ENCODE results near the gene KRT3.
"Not testable (repeated sequence)": the region's sequence is repeated elsewhere in the genome, so short reads cannot be mapped to it uniquely, and the experiment has no call there.

KRT3 gene

DNA sequence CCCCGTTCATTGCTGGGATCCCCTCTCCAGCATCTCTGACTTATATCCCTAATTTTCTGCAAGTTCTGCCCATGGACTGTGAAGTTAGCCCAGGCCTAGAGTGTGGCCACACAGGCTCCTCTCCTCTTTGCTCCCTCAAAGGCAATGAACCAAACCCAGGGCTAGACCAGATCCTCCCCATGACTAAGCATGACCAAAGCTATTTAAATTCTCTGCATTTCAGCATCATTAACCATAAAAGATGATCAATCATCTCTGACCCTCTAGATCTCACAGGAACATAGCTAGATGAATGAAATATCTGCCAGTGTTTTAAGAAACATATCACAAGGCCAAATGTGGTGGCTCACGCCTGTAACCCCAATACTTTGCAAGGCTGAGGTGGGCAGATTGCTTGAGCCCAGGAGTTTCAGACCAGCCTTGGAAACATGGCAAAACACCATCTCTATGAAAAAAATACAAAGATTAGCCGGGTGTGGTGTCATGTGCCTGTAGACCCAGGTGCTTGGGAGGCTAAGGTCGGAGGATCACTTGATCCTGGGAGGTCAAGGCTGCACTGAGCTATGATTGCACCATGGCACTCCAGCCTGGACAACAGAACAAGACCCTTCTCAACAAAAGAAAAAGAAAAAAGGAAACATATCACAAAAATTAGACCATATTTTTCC lies 2.2 kb upstream of the KRT3 start:
- DNase-seq (ENCODE audit: low spot score), result no peak

- no peak for DNase-seq (ENCODE audit: low spot score)
These were observed 1.6 kb upstream of the KRT3 start for GRCh38 chr12:52797529-52797894.

GRCh38 chr12:52796839-52797528 lies 1.1 kb upstream of the KRT3 start:
- DNase-seq (ENCODE audit: low spot score), result no peak

GRCh38 chr12:52796429-52796794 lies 495 bp upstream of the KRT3 start:
- DNase-seq (ENCODE audit: low spot score), result no peak

DNA sequence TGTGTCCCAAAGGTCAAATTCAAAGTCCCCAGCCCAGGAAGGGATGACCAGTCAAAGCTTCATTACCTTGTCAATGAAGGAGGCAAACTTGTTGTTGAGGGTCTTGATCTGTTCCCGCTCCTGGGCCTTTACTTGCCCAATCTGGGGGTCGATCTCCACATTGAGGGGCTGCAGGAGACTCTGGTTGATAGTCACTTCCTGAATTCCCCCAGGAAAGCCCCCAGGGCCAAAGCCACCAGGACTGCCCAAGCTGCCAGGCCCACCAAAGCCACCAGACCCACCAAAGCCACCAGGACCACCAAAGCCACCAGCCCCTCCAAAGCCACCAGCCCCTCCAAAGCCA lies 614 bp downstream of the KRT3 start:
- DNase-seq (ENCODE audit: low spot score), result not testable (repeated sequence)

DNA sequence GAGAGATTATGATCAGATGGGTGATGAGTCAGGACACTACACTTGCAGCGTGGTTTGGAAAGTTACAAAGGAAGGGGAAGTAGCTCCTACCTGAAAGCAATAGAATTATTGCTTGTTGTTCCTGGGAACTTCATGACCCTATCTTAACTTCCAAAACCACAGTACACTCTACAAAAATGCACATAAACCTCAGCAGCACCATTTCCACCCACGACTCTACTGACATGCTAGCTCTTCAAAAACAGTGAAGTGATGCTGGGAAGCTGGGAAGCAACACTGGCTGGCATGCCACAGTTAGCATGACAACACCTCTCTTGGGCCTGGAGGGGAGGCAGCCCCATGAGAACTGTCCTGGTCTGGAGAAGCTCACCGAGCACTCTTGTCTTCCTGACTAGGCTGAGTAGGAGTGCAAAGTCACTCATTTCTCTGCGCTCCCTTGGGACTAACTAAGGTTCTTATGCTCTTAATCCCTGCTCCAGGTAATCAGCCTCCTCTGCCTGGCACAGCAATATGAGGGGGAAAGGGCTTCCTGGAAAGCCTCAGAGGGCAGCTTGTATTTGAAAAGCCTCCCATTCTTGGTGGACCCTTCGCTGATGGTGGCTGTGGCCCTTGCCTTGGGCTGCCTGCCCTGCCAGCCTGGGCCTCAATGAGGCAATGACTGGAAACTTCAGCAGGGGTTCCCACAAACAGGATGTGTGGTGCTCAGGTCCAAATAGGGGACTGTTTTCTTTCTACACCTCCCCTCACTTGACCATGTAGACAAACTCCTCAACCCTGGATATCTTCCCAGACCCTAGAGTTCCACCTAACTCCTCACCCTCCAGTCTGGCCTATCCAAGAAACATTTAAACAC lies 1.2 kb downstream of the KRT3 start:
- no peak for DNase-seq (ENCODE audit: low spot score)

DNA sequence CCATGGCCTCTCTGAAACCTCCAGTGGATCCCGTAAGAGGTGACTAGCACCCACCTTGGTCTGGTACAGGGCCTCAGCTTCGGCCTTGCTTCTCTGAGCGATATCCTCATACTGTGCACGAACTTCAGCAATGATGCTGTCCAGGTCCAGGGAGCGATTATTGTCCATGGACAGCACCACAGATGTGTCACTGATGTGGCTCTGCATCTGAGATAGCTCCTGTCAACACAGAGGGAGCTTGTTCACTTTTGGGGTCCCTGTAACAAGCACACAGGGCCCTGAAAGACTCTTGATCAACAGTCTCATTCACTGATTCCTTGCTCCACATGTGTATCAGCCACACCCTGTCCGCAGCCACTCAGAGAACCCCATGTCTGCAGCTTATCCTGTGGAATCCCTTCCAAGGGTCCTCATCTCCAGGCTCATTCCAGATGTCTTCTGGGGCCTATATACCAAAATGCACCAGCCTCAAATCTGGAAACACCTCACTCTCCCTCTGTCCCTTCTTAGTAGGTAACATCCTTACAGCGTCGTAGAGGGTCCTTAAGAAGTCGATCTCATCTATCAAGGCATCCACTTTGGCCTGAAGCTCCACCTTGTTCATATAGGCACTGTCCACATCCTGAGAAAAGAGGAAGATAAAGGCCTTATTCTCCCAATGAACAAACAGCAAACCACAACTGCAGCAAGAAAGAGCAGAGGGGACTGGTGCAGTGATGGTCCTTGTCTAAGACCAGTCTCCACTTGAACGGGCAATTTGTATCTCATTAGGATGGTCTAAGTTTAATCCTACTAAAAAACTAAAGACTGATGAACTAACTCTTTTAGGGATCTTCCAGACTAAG lies 3.5 kb downstream of the KRT3 start:
- no peak for DNase-seq (ENCODE audit: low spot score)

- DNase-seq (ENCODE audit: low spot score), result no peak
These were observed 4.4 kb downstream of the KRT3 start for GRCh38 chr12:52791271-52792184.

GRCh38 chr12:52790427-52791270 lies 5.3 kb downstream of the KRT3 start:
- DNase-seq (ENCODE audit: low spot score), result no peak

DNA sequence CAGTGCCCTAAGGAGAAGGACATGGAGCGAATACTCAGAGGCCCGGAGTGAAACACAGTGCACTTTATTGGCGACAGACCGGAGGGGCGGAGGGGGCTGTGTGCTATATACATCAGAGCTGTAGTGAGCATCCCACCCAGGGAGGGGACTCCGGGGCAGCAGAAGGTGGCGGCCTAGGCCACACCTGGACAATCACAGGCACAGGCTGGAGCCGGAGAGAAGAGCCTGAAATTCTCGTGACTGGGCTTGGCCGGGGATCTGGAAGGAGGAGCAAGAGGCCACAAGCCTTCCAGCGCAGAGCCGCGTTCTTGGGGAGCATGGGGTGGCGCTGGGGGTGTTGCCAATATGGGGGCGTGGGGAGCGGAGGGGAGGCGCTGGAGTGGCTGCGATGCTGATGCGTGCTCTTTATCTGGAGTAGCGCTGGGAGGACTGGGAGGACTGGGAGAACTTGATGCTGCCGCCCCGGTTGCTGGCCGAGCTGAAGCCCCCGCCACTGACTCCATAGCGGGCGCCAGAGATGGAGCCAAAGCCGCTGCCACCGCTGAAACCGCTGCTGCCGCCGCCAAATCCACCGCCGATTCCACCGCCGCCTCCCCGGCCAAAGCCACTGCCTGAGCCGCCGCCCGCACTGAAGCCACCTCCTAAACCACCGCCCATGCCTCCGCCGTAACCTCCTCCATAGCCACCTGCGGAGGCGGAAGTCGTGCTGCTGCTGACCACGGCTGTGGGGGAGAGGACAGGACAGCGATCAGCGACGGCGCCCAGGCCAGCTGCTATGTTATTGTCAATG lies 6.1 kb downstream of the KRT3 start:
- DNase-seq (ENCODE audit: low spot score), result no peak

GRCh38 chr12:52788876-52789636 lies 6.9 kb downstream of the KRT3 start:
- DNase-seq (ENCODE audit: low spot score), result no peak

GRCh38 chr12:52788192-52788875 lies 7.6 kb downstream of the KRT3 start:
- no peak for DNase-seq (ENCODE audit: low spot score)

DNA sequence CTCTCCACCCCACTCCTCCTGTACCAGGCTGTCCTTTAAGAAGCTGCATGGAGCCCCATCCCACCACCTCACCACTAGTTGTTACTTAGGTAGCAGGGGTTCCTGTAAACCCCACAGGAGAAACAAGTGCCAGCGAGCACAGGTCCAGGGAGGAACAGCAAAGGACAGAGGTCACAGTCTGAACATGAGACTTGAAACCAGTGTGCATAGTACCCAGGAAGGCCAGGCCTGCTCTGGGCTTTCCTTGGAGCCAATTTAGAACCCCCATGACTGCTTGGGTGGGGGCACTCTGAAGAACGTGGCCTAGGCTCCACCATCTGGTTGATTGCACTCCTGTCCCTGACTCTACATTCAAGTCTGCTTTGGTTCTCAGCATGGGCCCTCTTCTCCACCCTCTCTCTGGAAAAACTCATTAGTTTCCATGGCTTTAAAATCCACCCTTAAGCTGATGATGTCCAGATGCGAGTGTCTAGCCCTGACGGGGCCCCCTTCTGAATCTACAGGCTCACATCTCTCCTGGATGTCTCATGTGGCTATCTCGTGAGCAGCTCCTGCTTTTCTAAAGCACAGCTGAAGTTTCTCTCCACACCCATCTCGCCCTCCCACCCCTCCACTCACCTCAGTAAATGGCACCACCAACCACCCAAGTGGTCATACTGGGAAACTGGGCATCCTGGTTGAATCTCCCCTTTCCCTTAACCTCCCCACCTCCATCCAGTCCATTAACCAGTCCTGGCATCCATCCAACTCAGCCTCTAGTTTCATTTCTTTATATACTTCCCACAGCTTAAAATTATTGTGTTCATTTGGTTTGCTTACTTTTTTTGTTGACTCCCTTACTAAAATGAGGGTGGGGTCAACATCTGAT lies 8.4 kb downstream of the KRT3 start:
- no peak for DNase-seq (ENCODE audit: low spot score)

- no peak for DNase-seq (ENCODE audit: low spot score)
These were observed 11.0 kb downstream of the KRT3 start for GRCh38 chr12:52784909-52785308.

DNA sequence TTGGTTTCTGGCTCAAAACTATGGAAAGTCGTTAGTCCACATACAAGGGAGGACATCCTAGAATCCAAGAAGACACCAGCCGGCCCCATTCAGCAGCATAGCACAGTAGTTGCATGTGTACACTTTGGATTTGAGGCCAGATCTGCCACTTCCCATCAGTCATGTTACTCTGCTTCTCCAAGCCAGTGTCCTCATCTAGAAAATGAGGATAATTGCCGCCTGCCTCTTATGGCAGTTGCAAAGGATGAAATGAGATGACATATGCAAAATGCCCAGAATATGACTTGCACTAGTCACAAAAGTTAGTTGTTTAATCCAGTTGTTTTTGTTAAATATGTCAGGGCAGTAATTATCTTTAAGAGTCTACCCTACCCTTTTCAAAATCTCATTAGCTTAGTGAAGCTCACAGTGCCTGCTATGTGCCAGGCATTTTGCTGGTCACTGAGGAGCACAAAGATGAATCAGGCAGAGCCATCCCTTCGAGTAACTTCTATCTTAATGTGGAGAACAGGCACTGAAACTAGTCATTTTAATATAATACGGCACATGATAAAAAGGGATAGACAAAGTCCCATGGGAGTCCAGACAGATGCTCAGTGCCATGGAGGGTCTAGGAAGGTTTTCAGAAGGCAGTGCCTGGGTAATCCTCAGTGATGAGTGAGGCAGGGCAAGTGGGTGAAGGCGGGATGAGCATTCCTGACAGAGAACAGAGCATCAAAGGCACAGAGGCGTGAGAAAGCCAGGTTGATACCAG lies 12.2 kb downstream of the KRT3 start:
- DNase-seq (ENCODE audit: low spot score), result no peak

- no peak for DNase-seq (ENCODE audit: low spot score)
These were observed 13.4 kb downstream of the KRT3 start for GRCh38 chr12:52782502-52782901.
